Fibroblast of skin of abdomen (primary cell): Measurements from ENCODE around the gene MAGEH1. TPM values are rescaled to one million over a fixed set of nuclear protein-coding genes. Genes with fewer than 3 reads are reported as not detected.
"Not testable (repeated sequence)": the region's sequence is repeated elsewhere in the genome, so short reads cannot be mapped to it uniquely, and the experiment has no call there.

Source experiments
- DNase-seq: peaks from one replicate; pipeline ENCODE4 v3.0.0-alpha.2; 2013
- polyA plus RNA-seq, 2 experiments: library from polyadenylated mRNA; unstranded; fragments of 120-200 nt; gene quantifications; one replicate each; pipeline ENCODE4 v1.2.1, GENCODE V29; 2013; ENCODE audit not compliant: insufficient read length in 2 of 2

MAGEH1 gene
- polyA plus RNA-seq (2013, experiment 1 of 2; ENCODE audit: insufficient read length): 28.9 TPM
- polyA plus RNA-seq (2013, experiment 2 of 2; ENCODE audit: insufficient read length): 29.6 TPM

- DNase-seq: peak; percentile 81
These were observed at the start of gene MAGEH1 for GRCh38 chrX:55451990-55452832. Gene MAGEH1 (plus strand): TSS chrX:55452127. CDS start chrX:55452375, 248 bp downstream.

GRCh38 chrX:55427079-55427478 is 24.8 kb upstream of the MAGEH1 start:
- DNase-seq: not testable (repeated sequence)

- DNase-seq: not testable (repeated sequence)
These were observed 8.5 kb upstream of the MAGEH1 start for GRCh38 chrX:55443468-55443867.

- DNase-seq: no peak
These were observed 1.7 kb upstream of the MAGEH1 start for GRCh38 chrX:55450259-55450658.

GRCh38 chrX:55451141-55451540 is 786 bp upstream of the MAGEH1 start:
- no peak for DNase-seq

GRCh38 chrX:55451626-55451989 is 319 bp upstream of the MAGEH1 start:
- DNase-seq: no peak

GRCh38 chrX:55452833-55453124 is 852 bp downstream of the MAGEH1 start:
- no peak for DNase-seq

GRCh38 chrX:55455708-55456107 is 3.8 kb downstream of the MAGEH1 start:
- not testable (repeated sequence) for DNase-seq

GRCh38 chrX:55459426-55459825 is 7.5 kb downstream of the MAGEH1 start:
- DNase-seq: not testable (repeated sequence)

GRCh38 chrX:55459926-55460325 is 8.0 kb downstream of the MAGEH1 start:
- DNase-seq: not testable (repeated sequence)

GRCh38 chrX:55464050-55464449 is 12.1 kb downstream of the MAGEH1 start:
- DNase-seq: not testable (repeated sequence)

- DNase-seq: not testable (repeated sequence)
These were observed 13.2 kb downstream of the MAGEH1 start for GRCh38 chrX:55465108-55465507.

- DNase-seq: not testable (repeated sequence)
These were observed 13.9 kb downstream of the MAGEH1 start for GRCh38 chrX:55465791-55466190.

- not testable (repeated sequence) for DNase-seq
These were observed 28.0 kb downstream of the MAGEH1 start for GRCh38 chrX:55479956-55480355.

GRCh38 chrX:55480390-55481062 is 28.6 kb downstream of the MAGEH1 start:
- no peak for DNase-seq

GRCh38 chrX:55484948-55485347 is 33.0 kb downstream of the MAGEH1 start:
- no peak for DNase-seq

- DNase-seq: no peak
These were observed 34.8 kb downstream of the MAGEH1 start for GRCh38 chrX:55486736-55487135.

GRCh38 chrX:55487143-55487542 is 35.2 kb downstream of the MAGEH1 start:
- no peak for DNase-seq

GRCh38 chrX:55488006-55488592 is 36.2 kb downstream of the MAGEH1 start:
- no peak for DNase-seq

GRCh38 chrX:55488593-55489313 is 36.8 kb downstream of the MAGEH1 start:
- peak; percentile 48 for DNase-seq

- peak; percentile 1 for DNase-seq
These were observed 37.5 kb downstream of the MAGEH1 start, which contains the start of gene USP51 for GRCh38 chrX:55489314-55490009. Gene USP51 (minus strand): TSS chrX:55489848. CDS start chrX:55488939, 909 bp downstream.

- DNase-seq: no peak
These were observed 38.2 kb downstream of the MAGEH1 start for GRCh38 chrX:55490121-55490520.
